EL (cell line): ENCODE results near the gene RPL18.
"Not testable (repeated sequence)": the region's sequence is repeated elsewhere in the genome, so short reads cannot be mapped to it uniquely, and the experiment has no call there.

Source experiments
- DNase-seq: peaks from one replicate; pipeline ENCODE4 v3.0.0-alpha.2; 2016

Gene RPL18

GRCh38 chr19:48618916-48619691 is at the start of gene RPL18, which contains the start of gene SPHK2:
Gene RPL18, minus strand, starts transcription at chr19:48619178. Its CDS starts 35 bp downstream, at chr19:48619143.
Gene SPHK2, plus strand, starts transcription at chr19:48619506. Its CDS starts 1,009 bp downstream, at chr19:48620515.
- DNase-seq, result peak; percentile 100

GRCh38 chr19:48668761-48669160 is 49.8 kb upstream of the RPL18 start:
- DNase-seq, result no peak

GRCh38 chr19:48668332-48668731 is 49.4 kb upstream of the RPL18 start:
- DNase-seq, result no peak

GRCh38 chr19:48665786-48666185 is 46.8 kb upstream of the RPL18 start:
- DNase-seq, result no peak

- no peak for DNase-seq
These were observed 45.5 kb upstream of the RPL18 start for GRCh38 chr19:48664476-48664875.

- no peak for DNase-seq
These were observed 44.7 kb upstream of the RPL18 start for GRCh38 chr19:48663667-48664066.

GRCh38 chr19:48661711-48662090 is 42.7 kb upstream of the RPL18 start:
- DNase-seq, result no peak

- DNase-seq, result peak; percentile 91
These were observed 42.1 kb upstream of the RPL18 start for GRCh38 chr19:48660852-48661710.

- DNase-seq, result no peak
These were observed 40.8 kb upstream of the RPL18 start for GRCh38 chr19:48659768-48660167.

- no peak for DNase-seq
These were observed 39.5 kb upstream of the RPL18 start for GRCh38 chr19:48658483-48658882.

- not testable (repeated sequence) for DNase-seq
These were observed 38.9 kb upstream of the RPL18 start for GRCh38 chr19:48657828-48658227.

- DNase-seq, result peak; percentile 93
These were observed 38.0 kb upstream of the RPL18 start for GRCh38 chr19:48656840-48657474.

- DNase-seq, result no peak
These were observed 35.5 kb upstream of the RPL18 start for GRCh38 chr19:48654299-48655059.

GRCh38 chr19:48651683-48652048 is 32.7 kb upstream of the RPL18 start:
- no peak for DNase-seq

- DNase-seq, result no peak
These were observed 32.1 kb upstream of the RPL18 start for GRCh38 chr19:48650974-48651682.

- no peak for DNase-seq
These were observed 29.2 kb upstream of the RPL18 start for GRCh38 chr19:48648134-48648533.

- DNase-seq, result no peak
These were observed 27.8 kb upstream of the RPL18 start for GRCh38 chr19:48646722-48647216.

GRCh38 chr19:48646001-48646721 is 27.2 kb upstream of the RPL18 start, which contains the start of gene CA11:
Gene CA11, minus strand, starts transcription at chr19:48646187. Its CDS starts 555 bp downstream, at chr19:48645632.
- DNase-seq, result peak; percentile 88

GRCh38 chr19:48645620-48646000 is 26.6 kb upstream of the RPL18 start:
- no peak for DNase-seq

- peak; percentile 72 for DNase-seq
These were observed 26.1 kb upstream of the RPL18 start for GRCh38 chr19:48644839-48645619.
